Stimulated activated CD4-positive, alpha-beta T cell treated with anti-CD3 and anti-CD28 coated beads, TNF-alpha, amount 100 ng/mL, for 4 hours (primary cell): ENCODE measurements around the gene NOSTRIN.
"Not testable (repeated sequence)": the region's sequence is repeated elsewhere in the genome, so short reads cannot be mapped to it uniquely, and the experiment has no call there.

ENCODE experiments used
- DNase-seq, 3 experiments: peaks; one replicate each; pipeline ENCODE4 v3.0.0-alpha.2; 2020; ENCODE audit warnings: low read depth in 3 of 3

The NOSTRIN gene

DNA sequence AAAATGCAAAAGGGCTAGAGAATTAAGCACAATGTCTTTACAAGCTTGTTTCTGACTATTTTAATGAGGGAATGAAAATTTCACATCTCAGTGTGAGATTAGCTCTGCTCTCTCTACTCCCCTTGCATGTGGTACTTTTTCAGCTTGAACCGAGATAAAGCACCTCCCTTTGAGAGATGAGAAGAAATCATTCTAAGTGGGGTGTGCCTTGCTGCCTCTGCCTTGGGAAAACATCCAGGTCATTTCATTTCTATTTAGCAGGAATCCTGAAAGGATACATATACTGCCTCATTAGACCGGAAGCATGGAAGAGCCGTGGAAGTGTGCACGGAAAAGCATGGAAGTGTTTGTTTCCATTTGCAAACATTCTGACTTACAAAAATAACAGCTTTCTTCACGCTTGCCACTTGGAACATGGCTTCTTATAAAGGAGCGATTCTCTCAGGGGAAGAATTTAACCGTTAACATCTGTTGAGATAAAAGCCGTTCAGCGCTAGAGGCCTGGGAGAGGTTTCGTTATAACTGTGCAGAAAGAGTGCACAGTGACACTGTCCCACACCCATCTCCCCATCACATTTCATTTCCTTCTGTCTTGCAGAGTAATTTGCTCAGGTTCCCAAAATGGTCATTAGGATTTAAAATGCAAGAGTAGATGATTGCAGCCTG is 16.7 kb downstream of the NOSTRIN start:
- no peak for DNase-seq

DNA sequence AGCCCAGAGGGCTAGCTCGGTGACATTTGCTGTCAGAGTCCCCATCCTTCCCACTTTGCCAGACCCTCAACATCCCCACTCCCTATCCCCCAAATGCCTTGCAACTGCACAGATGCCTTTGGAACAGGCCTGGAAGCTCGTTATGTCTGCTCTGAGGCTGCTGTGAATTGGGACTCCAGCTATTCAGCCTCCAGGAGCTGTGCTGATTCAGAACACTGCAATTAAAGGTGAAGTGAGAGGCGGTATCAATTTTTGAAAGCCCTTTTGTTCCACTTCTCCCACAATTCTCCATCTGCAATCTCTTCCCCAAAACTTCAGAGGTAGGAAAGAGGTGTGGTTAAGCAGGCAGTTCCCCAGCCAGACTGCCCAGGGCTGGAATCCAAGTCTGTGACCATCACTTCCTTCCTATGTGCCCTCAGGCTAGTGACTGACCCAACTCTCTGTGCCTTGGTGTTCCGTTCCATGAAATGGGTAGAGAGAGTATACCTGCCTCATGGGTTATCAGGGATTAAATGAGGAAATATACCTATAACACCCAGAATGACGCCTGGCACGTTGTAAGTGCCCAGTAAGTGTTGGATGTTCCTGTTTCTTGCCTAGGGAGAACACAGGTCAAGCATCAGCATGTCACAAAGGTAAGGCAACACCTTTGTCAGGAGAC is 17.5 kb downstream of the NOSTRIN start:
- DNase-seq = no peak

DNA sequence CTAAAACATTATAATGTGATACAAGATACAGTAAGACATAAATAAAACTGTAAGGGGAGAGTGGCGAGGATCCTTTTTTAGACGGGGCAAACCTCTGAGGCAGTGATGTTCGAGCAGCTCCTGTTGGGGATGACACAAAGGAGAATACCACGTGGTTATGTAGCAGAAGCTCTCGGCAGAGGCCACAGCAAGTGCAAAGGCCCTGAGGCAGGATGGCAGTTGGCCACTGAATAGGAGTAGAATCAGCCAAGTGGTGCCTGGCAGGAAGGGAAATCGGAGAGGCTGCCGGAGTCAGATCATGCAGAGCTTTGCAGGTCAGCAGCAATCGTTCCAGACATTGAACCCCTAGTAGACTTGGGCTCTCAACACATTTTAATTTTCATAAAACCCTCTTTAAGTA is 19.1 kb downstream of the NOSTRIN start:
- no peak for DNase-seq

DNA sequence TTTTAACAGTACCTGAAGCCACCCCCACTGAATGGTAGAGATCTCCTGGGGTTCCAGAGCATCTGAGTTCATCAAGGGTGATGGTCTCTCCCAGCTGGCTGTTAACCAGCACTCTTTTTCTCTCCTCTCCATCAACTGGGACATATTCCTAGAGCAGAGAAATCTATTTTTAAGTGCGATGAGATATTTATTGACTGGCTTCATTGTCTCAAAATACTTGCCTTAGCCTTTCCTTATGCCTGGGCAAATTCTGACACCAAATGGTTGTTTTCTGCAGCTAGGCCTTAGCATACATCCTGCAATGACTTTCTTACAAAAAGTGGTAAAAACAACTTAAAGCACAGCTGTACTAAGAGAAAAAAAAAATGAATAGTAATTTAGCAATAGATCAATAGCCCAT is 19.6 kb downstream of the NOSTRIN start:
- no peak for DNase-seq

DNA sequence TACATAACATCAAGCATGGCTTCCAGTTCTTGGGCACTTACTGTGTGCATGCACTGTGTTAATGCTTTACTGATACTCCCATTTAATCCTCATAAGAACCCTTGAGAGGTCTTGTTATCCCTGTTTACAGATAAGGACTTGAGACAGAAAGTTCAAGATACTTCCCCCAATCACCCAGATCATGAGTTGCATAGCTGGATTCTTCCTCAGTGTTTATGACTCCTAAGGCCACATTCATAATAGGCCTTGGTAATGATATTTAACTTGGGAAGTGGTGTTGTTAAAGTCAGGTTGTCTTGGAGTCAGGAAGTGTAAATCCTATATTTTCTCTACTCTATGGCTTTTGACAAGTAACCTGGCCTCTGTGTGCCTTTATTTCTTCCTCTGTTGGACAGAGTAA is 22.7 kb downstream of the NOSTRIN start:
- no peak for DNase-seq

DNA sequence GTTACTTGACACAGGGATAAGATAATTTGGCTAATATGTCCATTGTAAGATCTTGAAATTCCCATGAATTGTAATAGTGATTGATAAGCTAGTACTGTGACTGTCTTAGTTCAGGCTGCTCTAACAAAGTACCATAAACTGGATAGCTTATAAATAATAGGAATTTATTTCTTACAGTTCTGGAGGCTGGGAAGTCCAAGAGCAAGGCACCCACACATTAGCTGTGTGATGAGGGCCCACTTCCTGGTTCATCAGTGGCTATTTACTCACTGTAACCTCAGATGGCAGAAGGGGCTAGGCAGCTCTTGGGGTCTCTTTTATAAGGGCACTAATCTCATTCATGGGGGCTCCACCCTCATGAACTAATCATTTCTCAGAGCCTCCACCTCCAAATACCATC is 28.5 kb downstream of the NOSTRIN start:
- DNase-seq = no peak

DNA sequence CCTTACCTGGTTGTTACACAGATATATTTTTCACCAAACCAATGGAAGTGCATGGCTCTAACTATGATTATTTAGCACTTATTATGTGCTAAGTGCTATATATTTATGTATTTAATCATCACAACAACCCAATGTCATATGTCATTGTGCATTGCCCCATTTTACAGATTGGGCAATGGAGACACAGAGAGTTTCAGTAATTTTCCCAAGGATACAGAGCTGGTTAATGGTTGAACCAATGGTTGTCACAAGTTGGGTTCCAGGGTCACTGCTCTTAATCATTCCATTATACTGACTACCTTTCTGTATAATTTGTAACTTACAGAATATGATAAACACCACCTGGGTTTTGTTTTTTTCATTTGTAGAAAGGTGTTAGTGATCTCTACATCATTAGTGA is 29.2 kb downstream of the NOSTRIN start:
- no peak for DNase-seq

DNA sequence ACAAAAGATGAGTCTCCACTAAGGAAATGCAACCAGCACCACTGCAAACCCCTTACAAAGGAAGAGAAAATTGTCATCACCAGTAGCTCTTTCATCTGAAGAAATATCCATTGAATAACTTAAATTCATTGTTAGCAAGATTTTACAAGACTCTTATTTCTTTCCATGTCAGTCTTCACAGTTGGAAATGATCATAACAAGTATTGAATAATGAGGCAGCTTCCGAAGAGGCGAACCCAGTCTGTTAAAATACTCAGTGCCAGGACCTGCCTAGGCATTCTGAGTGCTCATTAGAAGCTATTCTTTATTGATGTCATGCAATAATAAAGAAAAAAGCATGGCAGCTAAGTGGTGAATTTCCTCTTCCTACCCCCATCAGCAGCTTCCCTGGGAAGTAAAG is 33.5 kb downstream of the NOSTRIN start:
- DNase-seq = no peak

DNA sequence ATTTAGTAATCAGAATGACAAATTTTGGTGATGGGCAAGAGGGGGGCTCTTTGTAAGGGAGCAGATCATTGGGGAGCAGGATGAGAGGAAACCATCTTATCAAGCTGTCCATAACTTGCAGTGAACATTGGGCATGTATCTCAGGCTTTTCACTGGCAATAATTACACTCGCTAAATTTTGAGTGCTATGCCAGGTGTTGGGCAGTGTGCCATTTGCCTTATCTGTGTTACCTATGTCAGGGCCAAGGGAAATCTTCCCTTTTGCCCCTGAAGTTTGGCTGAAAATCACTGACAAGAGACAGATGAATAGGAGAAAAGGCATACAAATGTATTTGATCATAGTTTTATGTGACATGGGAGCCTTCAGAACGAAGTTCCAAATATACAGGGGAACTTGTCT is 39.0 kb downstream of the NOSTRIN start:
- no peak for DNase-seq

DNA sequence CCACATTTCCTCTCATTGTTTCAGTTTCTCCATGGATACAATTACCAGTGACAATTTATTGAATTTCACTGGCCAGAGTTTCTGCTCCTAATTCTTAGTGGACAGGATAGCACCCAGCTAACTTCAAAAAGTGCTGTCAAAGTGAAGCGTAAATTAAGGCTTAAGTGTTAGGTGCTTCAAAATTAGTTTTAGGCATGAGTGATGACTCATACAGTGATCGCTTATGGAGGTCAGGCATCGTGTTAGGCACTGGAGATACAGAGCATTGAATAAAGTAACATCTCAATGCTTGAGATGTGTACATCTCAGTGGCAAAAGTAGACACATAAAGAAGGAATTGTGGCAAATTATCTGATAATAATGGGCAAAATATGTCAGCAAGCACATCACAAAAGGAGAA is 40.8 kb downstream of the NOSTRIN start:
- DNase-seq = no peak

DNA sequence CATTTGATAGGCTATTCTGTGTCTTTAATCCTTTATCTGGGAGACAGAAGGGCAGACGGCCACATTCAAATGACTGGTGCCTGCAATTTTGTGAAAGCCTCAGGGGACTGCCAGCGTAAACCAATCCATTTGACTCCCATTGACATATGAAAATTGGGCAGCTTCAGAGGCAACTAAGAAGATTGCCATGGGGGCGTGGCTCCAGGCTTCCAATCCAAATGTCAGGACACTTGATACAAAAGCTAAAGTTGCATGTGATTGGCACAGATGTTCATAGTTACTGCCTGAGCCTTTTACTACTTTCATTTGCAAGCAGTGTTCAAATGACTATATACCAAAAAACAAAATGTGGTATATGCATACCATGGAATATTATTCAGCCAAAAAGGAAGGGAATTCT is 45.8 kb downstream of the NOSTRIN start:
- DNase-seq = no peak

DNA sequence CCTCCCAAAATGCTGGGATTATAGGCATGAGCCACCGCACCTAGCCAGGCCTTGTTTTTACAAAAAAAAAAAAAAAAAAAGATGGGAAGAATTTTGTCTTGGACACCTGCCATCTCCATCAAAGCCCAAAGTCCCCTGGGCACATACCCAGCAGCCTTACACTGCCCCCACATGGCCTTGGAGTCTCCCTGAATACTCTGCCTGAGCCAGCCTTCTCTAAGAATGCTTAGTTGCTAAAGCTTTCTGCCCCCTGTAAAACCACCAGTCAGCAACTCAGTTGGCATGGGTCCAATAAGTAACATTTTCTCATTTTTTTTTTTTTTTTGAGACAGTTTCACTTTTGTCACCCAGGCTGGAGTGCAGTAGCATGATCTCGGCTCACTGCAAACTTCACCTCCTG is 47.2 kb downstream of the NOSTRIN start:
- DNase-seq = no peak

DNA sequence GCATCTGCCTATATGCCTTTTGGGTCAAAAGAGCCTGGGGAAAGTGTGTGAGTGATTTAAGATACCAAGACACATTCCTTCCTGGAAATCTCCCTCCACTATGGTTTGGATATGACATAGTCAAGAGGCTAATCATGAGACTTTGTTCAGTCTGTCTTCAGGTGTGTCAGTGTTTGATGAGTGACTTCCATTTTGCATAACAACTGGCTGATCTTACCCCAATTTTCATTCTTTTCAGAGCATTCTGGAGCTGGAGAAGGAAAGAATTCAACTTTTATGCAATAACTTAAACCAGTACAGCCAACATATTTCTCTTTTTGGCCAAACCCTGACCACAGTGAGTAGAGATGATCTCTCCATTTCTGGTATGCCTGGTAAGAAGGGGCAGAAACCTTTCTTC is 48.4 kb downstream of the NOSTRIN start:
- DNase-seq = no peak

DNA sequence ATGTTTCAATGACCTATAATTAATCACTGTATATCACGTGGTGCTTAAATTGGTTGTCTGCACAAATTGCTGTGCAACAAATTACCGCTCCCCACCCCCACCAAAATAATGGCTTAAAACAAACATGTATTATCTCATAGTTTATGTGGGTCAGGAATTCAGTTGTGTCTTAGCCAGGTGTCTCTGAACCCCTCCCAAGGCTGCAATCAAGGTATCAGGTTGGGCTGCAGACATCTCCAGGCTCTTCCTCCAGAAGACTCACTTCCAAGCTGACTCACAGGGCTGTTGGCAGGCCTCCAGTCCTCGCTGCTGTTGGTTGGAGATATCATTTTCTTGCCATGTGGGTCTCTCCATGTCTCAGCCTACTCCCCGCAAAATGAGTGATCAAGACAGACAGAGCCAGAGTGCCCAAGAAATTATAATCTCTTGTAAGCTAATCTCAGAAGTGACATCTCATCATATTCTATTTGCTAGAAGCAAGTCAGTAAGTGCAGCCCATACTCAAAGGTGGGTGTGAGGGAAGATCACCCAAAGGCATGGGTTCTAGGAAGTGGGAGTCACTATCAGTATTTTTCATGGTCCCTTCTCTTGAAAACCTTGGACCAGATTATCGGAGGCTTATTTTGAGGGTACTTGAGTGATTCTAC is 49.4 kb downstream of the NOSTRIN start:
- DNase-seq = no peak

DNA sequence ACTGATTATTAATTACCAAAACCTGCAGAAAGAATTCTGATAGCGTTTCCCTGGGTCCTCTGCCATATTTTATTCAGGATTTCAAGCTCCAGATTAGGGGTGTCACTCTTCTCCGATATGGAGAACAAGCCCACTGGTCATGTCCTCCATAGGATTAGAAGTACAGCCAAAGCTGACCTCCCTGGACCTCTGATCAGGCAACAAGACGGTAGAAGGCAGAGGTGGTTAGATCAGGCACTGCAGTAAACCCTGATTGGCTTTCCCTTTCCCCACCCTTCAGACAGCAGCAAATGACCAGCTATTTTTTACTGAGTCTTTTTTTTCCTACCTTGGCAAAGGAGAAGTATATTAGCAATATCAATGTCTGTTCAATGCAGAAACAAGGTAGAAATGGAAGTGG is 50.0 kb downstream of the NOSTRIN start:
- DNase-seq = no peak

DNA sequence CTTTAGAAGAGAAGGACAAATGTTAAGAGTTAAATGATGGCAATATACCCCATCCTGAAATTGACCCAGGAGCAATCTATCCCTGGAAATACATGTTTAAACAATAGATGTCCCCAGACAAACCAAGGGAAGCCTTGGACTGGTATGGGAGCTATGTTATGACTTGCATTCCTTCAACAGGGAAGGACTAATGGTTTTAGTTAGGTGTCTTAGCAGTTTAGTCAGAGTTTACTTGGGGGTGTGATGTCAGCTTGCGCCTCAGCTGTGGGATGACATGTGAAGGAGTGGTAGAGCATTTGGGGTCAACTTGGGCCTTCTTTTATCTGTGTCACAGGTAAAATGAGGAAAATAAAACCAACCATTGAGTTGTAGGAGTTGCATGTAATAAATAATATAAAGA is 51.0 kb downstream of the NOSTRIN start:
- DNase-seq = no peak

DNA sequence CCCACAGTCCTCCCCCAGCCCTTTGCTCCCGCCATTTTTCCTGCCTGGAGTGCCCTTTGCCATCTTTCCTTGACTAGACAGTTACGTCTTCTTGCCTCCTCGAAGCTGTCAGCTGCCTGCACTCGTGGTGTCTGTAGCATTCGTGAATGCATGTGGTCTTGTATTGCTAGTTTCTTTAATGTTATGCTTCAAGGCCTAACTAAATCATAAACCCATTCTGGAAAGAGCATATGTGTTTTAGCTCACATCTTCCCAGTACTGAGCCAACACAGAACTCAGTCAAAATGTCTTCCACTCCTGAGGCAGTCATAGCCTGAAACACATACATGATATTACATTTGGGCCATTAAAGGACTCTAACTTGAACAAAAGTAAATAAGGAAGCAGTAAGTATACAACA is 52.2 kb downstream of the NOSTRIN start:
- DNase-seq = no peak

DNA sequence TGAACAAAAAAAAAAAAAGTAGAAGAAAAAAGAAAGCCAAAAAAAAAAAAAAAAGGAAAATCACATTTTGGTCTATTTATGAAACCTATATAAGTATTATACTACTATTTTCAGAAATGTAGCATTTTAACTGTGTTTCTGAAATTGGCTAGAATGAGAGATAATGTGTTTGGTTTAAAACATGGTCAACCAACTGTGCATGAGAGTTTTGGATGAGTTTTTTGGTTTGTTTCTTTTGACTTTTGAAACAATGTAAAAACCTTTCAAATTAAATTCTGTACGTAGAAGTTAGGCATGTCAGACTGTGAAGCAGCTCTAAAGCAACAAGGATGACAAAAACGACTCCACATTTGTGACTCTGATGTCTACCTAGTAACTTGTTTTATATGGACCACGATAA is 53.2 kb downstream of the NOSTRIN start:
- DNase-seq = no peak

DNA sequence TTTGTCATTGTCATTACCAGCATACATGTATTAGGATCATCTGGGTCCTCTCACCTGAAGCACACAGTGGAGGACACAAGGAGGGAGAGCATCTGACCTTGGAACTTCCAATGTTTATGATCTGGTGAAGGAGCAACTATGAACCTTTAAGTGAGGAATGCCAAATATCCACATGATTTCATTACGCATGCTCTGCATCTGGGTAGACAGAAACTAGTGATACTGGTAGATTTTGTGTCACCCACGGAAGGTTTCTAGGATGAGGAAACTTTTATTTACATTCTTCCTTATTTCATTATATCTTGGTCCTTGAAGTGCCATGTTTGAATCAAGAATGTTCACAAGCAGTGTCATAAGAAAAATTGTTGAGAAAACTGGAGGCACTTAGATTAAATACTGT is 55.7 kb downstream of the NOSTRIN start:
- no peak for DNase-seq

DNA sequence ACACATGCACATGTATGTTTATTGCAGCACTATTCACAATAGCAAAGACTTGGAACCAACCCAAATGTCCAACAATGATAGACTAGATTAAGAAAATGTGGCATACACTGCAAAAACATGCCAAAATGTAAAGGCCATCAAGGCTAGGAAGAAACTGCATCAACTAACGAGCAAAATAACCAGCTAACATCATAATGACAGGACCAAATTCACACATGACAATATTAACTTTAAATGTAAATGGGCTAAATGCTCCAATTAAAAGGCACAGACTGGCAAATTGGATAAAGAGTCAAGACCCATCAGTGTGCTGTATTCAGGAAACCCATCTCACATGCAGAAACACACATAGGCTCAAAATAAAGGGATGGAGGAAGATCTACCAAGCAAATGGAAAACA is 64.7 kb downstream of the NOSTRIN start:
- DNase-seq = not testable (repeated sequence)

DNA sequence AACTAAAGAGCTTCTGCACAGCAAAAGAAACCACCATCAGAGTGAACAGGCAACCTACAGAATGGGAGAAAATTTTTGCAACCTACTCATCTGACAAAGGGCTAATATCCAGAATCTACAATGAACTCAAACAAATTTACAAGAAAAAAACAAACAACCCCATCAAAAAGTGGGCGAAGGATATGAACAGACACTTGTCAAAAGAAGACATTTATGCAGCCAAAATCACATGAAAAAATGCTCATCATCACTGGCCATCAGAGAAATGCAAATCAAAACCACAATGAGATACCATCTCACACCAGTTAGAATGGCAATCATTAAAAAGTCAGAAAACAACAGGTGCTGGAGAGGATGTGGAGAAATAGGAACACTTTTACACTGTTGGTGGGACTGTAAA is 67.9 kb downstream of the NOSTRIN start:
- DNase-seq = not testable (repeated sequence)

DNA sequence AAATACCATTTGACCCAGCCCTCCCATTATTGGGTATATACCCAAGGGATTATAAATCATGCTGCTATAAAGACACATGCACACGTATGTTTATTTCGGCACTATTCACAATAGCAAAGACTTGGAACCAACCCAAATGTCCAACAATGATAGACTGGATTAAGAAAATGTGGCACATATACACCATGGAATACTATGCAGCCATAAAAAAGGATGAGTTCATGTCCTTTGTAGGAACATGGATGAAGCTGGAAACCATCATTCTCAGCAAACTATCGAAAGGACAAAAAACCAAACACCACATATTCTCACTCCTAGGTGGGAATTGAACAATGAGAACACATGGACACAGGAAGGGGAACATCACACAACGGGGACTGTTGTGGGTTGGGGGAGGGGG is 68.4 kb downstream of the NOSTRIN start:
- DNase-seq = not testable (repeated sequence)

DNA sequence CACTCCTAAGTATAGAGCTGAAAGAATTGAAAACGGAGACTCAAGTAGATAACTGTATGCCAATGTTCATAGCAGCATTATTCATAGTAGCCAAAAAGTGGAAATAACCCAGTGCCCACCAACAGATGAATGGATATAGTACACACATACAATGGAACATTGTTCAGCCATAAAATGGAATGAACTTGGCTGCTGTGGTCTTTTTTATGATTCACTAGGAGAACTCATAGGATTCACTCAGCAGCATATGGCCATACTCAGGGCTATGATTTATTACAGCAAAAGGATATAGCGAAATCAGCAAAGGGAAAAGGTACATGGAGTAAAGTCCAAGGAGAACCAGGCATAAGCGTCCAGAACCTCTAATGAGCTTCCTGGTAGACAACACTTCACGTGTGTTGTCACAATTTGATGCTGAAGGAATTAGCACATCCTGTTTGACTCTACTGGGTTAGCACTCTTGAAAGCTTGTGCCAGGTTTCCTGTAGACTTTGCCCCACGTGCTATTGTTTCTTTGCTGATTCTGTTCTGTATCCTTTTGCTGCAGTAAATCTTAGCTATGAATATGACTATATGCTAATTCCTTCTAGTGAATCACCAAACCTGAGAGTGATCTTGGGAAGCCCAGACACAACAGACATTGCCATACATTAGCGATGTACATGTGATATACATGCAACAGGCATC is 72.1 kb downstream of the NOSTRIN start:
- no peak for DNase-seq
